Left renal cortex interstitium (tissue), 4 donors: ENCODE results near the gene MANSC4. TPM values are rescaled to one million over a fixed set of nuclear protein-coding genes. Genes with fewer than 3 reads are reported as not detected.

Source experiments
- DNase-seq, 4 donors: peaks; one replicate each; pipeline ENCODE4 v3.0.0-alpha.2; 2013; ENCODE audit warnings: low read depth in 4 of 4, low spot score in 2 of 4, missing footprints in 1 of 4
- polyA plus RNA-seq, 4 donors: library from polyadenylated mRNA; unstranded; fragments of 120-200 nt; gene quantifications; one replicate each; pipeline ENCODE4 v1.2.1, GENCODE V29; 2013; ENCODE audit not compliant: insufficient read length in 4 of 4

The MANSC4 gene
- polyA plus RNA-seq, 4 donors: 0.21 to 0.73 (median 0.39) TPM; not detected in 1

DNA sequence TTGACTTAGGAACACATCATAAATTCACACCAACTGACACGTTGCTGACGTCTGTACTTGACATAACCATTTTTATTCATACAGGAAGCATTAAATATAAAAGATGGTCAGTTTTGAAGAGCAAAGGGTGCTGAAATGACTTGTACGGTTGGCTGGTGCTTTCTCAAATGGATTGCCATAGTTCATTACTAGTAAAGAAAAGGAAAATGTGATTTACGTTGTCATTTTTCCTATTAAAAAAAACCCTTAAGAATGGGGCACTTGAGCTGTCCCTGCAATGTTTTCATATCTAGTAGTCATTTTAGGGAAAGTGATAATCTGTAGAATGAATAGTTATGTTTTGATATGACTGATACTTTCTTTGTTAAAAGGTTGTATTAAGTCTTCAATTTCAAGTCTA, 22.5 kb upstream of the MANSC4 start:
- DNase-seq: no peak

DNA sequence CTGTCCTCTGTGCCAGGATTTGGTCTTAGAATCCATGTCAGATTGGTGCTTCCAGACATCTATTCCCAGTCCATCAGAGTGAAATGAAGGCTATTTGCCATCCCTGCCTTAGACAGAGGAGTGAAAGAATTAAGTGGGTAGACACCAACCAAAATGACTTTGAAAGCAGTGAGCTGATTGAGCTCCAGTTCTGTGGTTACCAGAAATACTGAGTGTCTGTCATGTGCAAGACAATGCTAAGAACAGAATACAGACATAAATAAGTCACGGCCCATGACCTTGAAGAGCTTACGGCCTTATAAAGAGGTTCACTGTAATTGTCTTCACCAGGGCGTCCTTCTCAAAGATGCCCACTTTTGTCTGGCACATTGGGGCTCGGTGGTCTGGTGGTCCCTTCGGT, 21.6 kb upstream of the MANSC4 start:
- DNase-seq: no peak

DNA sequence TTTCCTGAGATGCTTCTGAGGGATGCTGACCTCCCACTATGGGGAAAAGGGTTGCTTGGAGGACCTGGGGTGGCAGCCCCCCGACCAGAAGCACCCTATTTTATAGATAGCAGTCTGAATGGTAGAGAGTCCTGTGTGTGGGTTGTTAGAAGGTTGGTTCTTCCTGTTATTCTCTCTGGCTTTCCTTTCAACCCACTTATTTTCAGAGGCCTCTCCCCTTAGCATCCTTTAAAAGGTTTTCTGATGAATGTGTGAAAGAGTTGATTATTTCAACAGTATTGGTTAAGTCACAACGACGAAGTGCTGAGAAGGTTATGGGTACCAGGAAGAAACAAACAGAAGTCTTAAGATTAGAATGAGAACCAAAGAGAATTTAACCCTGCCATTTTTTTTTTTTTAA, 20.8 kb upstream of the MANSC4 start:
- no peak for DNase-seq

DNA sequence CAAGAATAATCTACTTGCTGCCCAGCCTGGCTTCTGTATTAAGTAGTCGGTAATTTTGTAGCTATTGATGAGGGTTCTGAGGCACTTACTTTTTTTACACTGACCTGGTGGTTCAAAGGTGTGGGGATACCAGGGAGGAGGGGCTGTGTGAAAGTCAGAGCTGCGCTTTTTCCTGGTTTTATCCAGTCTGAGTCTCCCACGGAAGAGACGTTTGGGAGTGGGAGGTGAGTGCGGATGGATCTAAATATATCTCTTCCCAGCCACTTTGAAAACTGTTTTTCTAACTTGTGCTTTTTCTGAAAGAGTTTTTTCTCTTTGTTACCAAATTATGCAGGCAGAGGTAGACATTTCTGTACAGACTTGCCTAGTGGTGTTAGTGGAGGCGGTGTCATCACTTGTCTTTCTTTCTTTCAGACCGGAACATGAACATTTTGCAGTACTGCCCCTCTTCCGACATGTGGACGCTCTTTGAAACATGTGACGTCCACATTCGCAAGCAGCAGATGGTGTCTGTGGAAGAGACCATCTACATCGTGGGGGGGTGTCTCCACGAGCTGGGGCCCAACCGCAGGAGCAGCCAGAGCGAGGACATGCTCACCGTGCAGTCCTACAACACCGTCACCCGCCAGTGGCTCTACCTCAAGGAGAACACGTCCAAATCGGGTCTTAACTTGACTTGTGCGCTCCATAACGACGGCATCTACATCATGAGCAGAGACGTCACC, 17.4 kb upstream of the MANSC4 start:
- no peak for DNase-seq

GRCh38 chr12:27796128-27796527, 16.1 kb upstream of the MANSC4 start:
- DNase-seq: no peak

DNA sequence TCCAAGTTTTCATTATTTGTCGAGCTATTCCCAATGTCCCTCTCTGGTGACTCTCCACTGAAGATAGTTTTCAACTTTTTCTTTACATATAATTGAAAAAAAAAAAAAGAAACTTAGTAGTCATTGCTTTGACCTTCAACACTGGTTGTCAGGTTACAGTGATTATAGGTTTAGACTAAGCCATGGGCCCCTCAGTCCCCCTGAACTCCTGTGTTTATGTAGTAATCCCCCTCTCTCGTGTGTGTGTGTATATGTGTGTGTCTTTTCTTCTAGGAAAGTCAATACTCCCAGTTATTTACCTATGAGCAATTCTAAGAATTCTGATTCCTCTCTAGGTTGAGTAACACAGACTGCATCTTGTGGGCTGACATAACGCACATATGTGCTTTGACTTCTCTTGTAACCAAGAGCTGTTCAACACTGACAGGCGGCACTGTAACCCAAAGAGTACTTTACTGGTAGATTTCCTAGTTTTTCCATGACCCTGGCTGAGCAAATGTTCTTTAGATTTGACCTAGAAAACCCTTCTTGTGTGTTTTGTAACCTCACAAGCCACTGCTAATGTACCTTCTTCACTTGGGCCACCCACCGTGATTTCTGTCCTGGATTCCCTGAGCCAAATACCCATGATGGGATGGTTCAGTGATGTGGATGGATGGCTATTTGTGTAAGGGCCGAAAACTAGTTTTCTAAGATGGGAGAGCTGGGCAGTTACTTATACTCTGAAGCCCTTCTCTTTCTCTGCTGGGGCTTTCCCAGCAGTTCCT, 15.0 kb upstream of the MANSC4 start:
- DNase-seq: no peak

DNA sequence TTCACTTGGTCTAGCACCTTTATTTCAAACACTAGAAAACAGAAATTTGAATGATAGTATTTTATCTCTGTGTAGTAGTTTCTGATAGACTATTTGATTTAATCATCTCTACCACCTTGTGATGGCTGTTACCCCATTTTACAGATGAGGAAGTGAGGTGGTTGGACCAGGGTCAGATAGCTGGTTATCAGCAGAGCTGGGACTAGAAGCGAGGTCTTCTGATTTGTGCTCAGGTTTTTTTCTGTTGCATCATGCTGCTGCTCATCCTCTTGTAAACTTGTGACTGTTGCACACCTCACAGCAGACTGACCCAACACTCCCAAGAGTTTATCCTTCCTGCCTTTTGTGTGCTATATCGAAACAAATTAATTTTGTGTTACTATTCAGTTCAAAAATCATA, 10.1 kb upstream of the MANSC4 start:
- no peak for DNase-seq

- no peak for DNase-seq
Observed at GRCh38 chr12:27787559-27787958, 7.5 kb upstream of the MANSC4 start.

DNA sequence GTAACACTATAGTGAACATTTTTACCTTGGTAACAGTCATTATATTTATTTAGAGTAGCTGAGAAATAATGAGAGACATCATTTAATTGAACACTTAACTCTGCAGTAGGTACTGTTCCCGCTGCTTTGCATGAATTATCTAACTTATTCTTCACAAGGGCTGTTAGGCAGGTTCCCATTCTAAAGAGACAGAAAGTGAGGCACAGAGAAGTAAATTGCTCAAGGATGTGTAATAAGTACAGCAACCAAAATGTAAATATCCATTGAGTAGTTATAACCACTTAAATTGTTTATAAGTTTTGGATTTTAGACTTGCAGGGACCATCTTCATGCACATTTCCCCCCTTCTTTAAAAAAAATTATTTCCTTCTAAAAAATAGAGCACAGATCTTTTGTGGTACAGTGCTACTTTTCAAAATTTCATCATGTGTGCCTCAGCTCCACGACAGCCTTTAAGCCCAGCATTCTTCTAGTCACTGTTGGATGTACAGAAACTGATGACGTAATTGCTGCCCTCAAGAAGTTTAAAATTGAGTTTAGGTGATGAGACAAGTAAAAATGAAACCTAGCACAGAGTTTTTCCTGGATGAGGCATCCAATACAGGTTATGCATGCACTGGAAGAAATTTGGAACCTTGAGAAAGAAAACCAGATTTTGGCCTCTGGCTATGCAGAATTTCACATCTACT, 6.0 kb upstream of the MANSC4 start:
- DNase-seq: no peak

DNA sequence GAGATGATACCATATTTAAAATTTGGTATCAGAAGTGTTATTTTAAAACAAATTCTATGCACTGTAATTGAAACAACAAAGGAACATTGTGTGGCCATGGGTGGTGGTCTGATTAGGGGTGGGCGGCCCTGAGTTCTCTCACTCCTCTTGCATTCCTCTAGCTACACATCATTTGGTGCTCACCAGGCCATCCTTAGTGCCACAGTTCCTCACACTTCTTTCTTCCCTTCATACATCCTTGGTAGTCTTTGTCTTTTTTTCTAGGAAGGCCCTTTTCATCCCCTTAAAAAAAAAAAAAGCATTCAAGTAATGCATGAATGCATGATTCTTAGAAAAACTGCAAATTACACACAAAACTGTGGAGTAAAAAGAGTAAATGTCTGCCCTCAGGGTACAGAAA, 2.4 kb upstream of the MANSC4 start:
- no peak for DNase-seq

DNA sequence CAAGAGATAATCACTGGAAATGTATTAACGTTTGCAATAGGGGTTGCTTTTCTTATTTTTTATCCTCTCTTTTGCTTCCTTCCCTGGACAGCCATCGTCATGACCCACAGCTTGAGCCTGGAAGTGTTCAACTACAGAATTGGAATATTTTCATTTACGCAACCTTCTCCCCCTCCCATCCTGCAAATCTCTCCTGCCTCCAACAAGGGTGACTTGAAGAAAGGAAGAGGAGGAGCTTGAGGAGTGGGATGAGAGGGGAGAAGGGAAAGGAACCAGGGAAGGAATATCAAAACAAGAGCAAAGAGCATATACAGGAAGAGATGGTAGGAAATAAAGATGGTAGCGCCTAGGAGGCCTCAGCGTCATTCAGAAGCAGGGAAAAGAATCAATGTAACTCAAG, 1.6 kb upstream of the MANSC4 start:
- no peak for DNase-seq

GRCh38 chr12:27780612-27781408, 774 bp upstream of the MANSC4 start:
- peak in 3 of 4 donors; percentile 7 to 34 (median 21) for DNase-seq

DNA sequence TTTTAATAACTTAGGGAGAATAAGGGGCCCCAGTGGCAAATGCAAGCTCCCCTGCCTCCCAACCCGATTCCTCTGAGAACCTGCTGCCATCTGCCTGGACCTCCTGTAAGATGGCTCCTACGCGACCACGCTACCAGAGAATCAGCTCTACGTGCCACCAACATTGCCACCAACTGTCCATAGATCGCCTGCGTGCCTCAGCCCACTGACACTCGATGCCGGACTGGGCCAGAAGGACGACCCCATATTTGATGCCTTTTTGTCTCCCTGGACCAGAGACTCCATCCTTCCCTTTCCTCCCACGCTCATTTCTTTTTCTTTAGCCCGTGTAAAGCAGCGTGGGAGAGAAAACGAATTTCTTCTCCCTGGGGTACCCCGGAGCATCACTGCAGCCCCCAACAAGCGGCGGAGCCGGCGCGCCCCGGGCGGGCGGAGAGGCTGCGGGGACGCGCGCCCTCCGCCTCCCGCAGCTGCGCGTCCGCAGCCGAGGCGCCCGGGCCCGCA, 568 bp downstream of the MANSC4 start:
- peak in 3 of 4 donors; percentile 32 to 58 (median 42) for DNase-seq

DNA sequence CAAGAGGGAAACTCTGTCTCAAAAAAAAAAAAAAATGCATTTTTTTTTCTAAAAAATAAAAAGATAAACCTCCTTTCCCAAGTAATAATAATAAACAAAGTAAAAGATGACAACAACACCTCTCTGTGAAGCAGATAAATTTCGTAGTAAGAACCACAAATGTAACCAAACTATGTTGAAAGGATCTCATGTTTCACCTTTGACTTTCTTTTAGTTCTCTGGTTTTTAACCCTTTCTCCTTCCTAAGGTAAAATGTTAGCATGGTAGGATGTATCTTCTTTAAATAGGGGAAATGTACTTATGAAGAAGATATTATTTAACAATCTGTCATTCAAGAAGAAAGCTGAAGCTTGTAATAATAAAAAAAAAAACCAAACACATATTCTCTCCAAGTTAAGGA, 1.8 kb downstream of the MANSC4 start:
- DNase-seq: no peak

DNA sequence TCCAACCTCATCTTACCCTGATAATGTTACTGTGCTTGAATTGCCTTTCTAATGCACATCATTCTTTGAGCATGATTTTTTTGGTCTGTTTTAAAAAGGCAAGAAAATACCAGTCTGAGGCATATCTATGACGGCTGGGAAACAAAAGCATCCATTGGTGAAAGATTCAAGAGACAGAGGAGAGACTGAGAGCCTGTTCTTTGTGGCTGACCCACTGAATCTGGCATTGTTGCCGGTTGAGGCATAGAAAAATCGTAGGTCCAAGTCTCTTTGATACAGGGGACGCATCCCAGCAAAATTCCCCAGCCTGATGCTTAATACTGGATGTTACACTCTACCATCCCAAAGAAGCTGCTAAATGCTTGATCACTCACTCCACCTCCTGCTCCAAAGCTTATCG, 2.9 kb downstream of the MANSC4 start:
- no peak for DNase-seq

- DNase-seq: no peak
Observed at GRCh38 chr12:27772328-27773049, 7.5 kb downstream of the MANSC4 start.

- DNase-seq: no peak
Observed at GRCh38 chr12:27771481-27772327, 8.3 kb downstream of the MANSC4 start.

GRCh38 chr12:27769142-27769673, 10.8 kb downstream of the MANSC4 start:
- DNase-seq: no peak

DNA sequence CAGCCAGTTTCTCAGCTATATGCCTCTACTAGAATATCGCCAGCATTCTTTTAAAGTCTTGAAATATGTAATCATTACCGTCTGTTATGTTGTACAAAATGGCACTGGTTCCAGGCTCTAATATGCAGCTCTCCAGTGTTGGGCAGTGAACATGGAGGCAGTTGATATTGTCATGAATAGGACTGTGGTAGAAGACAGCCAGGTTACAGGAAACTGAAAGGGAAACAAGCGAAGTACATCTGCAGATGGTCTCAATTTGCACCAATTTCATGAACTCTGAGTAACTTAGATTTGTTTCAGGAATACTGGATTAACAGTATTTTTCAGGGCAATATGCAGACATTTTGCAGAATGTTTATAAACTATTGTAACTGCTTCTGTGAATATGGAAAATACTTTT, 13.4 kb downstream of the MANSC4 start:
- DNase-seq: no peak
